Epithelial cell of proximal tubule (primary cell): ENCODE data around the gene RASL11B. TPM values are rescaled to one million over a fixed set of nuclear protein-coding genes. Genes with fewer than 3 reads are reported as not detected.
A peak's percentile ranks its signal among the peaks of the same experiment; 100 is the strongest.

Experiments
- DNase-seq: peaks from one replicate; pipeline ENCODE4 v3.0.0-alpha.2; 2011; ENCODE audit warnings: low read depth
- H3K4me3 ChIP-seq: 2 replicates; pipeline ENCODE4 v1.5.1; 2011; ENCODE audit warnings: low read depth, mild to moderate bottlenecking, low read length
- total RNA-seq: library from RNA; depleted of rRNA; stranded (reverse); fragments of >200 nt; gene quantifications from 2 replicates; pipeline ENCODE4 v1.2.3, GENCODE V29; 2015
- TF ChIP-seq, protein P1 (sequence below): conservative IDR thresholded peaks from 2 replicates; pipeline ENCODE4 v1.5.1; 2012; ENCODE audit warnings: low read depth, mild to moderate bottlenecking, low read length

RASL11B gene
- total RNA-seq, 1 donor from 2014 or later, result 3.6 TPM

DNA sequence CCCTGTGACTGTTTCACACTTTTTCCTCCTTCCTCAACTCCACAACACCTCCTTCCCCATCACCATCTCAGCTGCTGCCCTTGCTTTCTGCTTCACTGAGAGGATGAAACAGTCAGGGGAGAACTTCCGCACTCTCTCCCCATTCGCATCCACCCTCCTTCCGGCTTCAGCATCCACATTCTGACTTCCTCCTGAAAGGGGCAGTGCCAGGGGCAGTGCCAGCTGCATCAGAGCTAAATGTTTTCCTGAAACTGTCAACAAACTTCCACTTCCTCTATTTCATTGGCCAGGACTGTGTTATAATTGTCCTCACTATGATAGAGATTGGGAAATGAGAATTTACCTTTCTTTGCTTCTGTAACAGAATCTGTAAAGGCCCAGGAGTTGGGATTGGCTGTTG is 18.2 kb upstream of the RASL11B start:
- H3K4me3 ChIP-seq, result no peak overlapping the region
- DNase-seq, result no peak
- TF ChIP-seq, protein P1, sequence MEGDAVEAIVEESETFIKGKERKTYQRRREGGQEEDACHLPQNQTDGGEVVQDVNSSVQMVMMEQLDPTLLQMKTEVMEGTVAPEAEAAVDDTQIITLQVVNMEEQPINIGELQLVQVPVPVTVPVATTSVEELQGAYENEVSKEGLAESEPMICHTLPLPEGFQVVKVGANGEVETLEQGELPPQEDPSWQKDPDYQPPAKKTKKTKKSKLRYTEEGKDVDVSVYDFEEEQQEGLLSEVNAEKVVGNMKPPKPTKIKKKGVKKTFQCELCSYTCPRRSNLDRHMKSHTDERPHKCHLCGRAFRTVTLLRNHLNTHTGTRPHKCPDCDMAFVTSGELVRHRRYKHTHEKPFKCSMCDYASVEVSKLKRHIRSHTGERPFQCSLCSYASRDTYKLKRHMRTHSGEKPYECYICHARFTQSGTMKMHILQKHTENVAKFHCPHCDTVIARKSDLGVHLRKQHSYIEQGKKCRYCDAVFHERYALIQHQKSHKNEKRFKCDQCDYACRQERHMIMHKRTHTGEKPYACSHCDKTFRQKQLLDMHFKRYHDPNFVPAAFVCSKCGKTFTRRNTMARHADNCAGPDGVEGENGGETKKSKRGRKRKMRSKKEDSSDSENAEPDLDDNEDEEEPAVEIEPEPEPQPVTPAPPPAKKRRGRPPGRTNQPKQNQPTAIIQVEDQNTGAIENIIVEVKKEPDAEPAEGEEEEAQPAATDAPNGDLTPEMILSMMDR, result no peak

DNA sequence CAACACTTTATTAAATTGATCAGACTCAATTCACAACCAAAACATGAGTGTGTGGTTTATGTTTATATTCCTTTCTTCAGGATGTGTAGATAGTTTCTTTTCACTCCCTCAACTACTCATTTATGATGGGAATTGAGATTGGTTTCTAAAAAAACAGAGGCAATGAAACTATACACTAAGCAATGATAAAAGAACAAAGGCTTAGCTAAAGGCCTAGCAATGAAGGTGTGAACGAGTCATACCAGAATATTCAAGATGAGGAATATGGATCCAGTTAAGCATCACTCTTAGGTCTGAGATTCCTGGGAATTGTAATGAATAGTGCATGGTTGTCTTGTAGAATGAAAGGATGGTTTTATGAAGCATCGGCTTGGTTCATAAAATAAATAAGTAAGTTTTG is 17.5 kb upstream of the RASL11B start:
- DNase-seq, result no peak
- no peak overlapping the region for H3K4me3 ChIP-seq
- TF ChIP-seq, protein P1, result no peak

DNA sequence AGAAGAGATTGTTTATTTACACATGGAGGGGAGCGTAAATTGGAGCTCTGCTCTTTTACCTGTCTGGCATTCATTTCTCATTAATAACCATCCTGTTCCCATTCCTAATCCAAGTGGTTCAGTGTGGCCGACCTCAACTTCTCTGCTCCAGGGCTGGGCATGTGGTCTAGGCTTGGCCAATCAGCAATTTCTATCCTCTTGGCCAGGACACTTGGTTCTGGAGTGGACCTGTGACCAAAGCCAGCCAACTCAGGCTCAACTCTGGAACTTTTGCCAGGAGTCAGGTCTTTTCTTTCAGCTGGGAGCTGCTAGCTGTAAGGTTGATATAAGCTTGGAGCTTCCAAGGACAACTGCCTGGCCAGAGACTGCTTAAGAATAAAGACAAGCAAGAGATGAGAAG is 15.6 kb upstream of the RASL11B start:
- TF ChIP-seq, protein P1, result no peak
- DNase-seq, result no peak
- no peak overlapping the region for H3K4me3 ChIP-seq

DNA sequence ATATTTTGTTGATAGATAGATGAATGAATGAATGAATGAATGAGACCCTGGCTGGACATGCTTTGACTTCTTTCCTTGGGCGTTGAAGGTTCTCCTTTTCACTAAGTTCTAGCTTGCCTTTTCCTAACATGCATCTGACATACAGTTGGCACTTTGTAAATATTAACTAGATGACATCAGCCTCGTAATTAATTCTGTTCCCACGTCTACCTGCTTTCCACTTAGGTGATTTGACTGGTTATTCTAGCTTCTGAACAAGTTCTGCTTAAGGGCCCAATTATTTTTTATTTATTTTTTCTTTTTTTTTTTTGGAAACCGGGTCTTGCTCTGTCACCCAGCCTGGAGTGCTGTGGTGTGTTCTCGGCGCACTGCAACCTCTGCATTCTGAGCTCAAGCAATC is 13.9 kb upstream of the RASL11B start:
- no peak overlapping the region for H3K4me3 ChIP-seq
- TF ChIP-seq, protein P1, result no peak
- peak; percentile 40 for DNase-seq

DNA sequence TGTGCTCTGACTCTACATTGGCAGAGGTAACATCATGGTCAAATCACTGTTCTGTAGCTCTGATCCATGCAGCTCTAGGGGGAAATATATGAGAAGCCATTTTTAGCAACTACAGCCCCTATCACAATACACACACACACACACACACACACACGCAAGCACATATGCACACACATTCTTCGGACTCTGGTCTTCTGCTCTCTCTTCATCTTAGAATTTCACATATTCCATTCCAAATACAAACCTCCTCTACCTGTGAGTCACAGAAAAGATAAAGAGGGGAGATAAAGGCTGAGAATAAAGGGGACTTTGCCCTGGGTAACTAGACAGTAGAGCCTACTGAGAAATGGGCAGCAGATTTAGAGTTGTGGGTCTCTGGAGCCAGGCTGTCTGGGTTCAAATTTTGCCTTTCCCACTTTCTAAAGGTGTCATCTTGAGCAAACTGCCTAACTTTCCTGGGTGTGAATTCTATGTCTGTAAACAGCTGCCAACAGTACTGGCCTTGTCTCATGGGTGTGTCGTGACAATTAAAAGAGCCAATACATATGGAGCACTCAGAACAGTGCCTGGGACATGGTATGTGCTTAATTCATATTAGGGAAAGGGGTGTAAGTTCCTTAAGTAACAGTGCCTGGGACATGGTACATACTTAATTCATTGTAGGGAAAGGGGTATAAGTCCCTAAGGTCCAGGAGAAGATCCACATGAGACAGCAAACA is 11.6 kb upstream of the RASL11B start:
- H3K4me3 ChIP-seq, result no peak overlapping the region
- DNase-seq, result no peak
- TF ChIP-seq, protein P1, result no peak

DNA sequence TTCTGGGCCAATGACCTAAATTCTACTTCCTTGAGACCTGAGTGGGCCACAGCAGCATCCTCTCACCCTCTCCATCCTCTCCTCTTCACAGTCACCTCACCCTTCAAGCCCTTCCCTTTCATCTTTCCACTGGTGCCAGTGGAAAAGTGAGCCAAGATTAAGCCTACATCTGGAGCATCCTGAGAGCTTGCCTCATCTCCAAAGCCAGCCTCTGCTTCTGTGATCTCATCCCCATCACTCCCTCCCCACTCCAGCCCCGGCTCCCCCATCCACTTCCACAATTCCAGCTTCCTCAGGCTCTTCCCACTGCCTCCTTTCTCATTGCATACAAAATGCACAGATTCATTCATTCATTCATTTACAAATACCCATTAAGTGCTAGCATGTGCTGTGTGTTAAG is 10.1 kb upstream of the RASL11B start:
- TF ChIP-seq, protein P1, result no peak
- H3K4me3 ChIP-seq, result no peak overlapping the region
- no peak for DNase-seq

DNA sequence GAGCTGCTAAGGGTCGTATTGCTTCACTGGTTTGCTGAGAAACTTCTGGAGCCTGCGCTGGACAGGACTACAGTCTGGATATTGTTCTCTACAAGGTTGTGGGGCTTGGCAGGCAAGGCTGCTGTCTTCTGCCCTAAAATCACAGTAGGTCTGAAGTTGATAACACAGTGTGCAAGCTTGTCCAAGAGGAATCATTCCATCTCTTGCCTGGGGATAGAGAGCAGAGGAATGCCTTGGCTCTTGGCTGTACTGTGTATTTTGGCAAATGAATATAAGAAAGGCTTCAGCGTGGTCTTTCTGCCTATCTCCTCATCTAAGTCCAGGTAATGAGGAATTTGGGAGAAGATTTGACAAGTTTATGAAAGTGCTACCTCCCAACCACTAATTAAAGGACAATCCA is 9.4 kb upstream of the RASL11B start:
- DNase-seq, result no peak
- no peak overlapping the region for H3K4me3 ChIP-seq
- TF ChIP-seq, protein P1, result no peak
